Choroid plexus epithelial cell (primary cell): Measurements from ENCODE around the gene GLIS2.
"Not testable (repeated sequence)": the region's sequence is repeated elsewhere in the genome, so short reads cannot be mapped to it uniquely, and the experiment has no call there.

Experiments used
- DNase-seq: peaks from one replicate; pipeline ENCODE4 v3.0.0-alpha.2; 2010; ENCODE audit warnings: low read depth
- H3K4me3 ChIP-seq: 2 replicates; pipeline ENCODE4 v1.5.1; 2011; ENCODE audit warnings: low read depth, mild to moderate bottlenecking, control low read depth, low read length, moderate library complexity
- TF ChIP-seq, protein P1 (sequence below): conservative IDR thresholded peaks from 2 replicates; pipeline ENCODE4 v1.5.1; 2011; ENCODE audit warnings: low read depth, mild to moderate bottlenecking, control low read depth, inconsistent platforms, low read length, moderate library complexity

The GLIS2 gene

GRCh38 chr16:4338712-4339299, 22.9 kb downstream of the GLIS2 start:
- TF ChIP-seq, protein P1, sequence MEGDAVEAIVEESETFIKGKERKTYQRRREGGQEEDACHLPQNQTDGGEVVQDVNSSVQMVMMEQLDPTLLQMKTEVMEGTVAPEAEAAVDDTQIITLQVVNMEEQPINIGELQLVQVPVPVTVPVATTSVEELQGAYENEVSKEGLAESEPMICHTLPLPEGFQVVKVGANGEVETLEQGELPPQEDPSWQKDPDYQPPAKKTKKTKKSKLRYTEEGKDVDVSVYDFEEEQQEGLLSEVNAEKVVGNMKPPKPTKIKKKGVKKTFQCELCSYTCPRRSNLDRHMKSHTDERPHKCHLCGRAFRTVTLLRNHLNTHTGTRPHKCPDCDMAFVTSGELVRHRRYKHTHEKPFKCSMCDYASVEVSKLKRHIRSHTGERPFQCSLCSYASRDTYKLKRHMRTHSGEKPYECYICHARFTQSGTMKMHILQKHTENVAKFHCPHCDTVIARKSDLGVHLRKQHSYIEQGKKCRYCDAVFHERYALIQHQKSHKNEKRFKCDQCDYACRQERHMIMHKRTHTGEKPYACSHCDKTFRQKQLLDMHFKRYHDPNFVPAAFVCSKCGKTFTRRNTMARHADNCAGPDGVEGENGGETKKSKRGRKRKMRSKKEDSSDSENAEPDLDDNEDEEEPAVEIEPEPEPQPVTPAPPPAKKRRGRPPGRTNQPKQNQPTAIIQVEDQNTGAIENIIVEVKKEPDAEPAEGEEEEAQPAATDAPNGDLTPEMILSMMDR, result no peak
- H3K4me3 ChIP-seq, result no peak overlapping the region
- no peak for DNase-seq

DNA sequence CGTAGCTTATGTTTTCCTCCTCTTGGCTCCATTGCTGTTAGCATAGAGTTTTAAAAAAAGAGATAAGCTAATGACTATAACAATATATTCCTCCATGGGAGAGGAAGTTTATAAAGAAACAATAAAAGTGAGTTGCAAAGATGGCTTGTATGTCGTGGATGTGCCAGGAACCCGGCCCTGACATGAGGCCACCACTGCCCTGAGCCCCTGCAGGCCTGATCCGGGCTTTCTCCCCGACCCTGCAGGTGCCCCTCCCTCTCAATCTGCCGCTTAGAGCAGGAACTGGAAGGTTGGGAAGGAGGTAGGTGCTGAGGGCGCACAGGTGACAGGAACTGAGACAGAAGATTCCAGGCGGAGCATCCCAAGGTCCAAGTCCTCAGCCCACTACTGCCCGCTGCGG, 23.6 kb downstream of the GLIS2 start:
- no peak for DNase-seq
- TF ChIP-seq, protein P1, result no peak
- H3K4me3 ChIP-seq, result no peak overlapping the region

DNA sequence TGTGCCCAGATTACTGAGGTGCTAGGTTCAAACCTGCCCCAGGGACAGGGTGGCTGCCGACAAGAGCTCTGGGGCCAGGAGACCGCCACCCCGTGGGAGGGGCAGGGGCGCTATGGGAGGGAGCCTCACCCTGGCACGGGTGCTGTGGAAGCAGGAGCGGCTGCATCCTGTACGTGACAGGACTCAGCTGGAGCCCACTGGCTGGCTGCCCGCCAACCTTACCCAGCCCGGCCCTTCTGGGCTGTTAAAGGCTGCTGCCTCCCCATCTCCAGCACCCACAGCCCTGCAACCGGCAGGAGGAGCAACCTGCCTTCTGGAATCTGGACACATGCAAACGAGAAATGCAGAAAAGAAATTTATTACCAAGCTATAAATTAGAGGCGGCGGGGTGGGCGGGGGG, 24.0 kb downstream of the GLIS2 start:
- no peak overlapping the region for H3K4me3 ChIP-seq
- DNase-seq, result peak; percentile 49
- TF ChIP-seq, protein P1, result peak; percentile 34

DNA sequence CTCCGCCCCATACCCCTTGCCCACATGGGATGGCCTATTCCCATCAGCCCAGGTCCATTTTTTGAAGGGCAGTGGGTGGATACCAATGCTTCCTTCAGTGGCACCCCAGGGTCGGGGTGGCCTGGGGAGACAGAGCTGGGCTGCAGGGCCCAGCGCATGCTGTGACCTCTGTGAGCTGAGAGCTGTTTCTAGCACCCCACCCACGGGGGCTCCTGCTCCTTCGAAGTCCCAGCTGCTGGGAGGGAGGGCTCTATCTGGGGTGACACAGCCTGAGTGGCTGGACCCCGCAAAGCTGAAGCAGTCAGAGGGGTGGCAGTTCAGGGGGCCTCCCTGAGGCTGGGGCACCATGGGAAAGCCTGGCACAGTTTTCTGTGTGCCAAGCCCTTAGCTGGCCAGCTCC, 24.6 kb downstream of the GLIS2 start:
- TF ChIP-seq, protein P1, result no peak
- H3K4me3 ChIP-seq, result no peak overlapping the region
- no peak for DNase-seq

- DNase-seq, result no peak
- no peak overlapping the region for H3K4me3 ChIP-seq
- TF ChIP-seq, protein P1, result no peak
Measured at GRCh38 chr16:4341250-4341649, 25.4 kb downstream of the GLIS2 start.

DNA sequence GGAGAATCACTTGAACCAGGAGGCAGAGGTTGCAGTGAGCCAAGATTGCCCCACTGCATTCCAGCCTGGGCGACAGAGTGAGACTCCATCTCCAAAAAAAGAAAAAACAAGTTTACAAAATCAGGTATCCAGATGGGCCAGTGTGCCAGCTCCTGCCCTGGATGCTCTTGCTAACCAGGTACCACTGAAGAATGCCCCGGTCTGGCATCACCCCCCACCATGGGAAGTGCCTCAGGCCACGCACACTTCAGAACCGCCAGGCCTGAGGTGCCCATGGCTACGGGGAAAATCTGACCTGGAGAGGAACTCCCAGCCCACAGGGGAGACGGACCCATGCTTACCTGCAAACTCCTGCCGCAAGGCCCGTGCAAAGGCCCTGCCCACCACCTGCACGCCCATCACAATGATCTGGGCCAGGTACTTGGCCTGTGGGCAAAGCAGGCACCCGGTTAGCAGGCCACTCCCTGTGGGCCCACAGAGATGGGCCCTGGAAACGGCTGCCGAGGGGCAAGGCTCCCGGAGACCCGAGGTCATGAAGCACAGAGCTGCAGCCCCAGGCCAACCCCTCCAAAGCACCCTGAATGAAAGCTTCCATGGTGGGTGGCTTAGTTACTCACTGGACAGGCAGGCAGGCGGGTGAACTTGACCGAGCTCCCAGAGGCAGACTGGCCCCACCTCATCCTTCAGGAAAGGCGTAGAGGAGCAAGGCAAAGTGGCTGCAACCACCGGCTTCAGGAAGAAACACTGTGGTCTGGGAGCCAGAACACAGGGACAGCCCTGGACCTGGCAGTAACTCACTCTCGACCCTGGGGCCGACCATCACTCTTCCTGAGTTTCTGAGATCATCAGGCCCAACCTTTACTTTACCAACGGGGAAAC, 27.2 kb downstream of the GLIS2 start:
- TF ChIP-seq, protein P1, result no peak
- DNase-seq, result no peak
- H3K4me3 ChIP-seq, result no peak overlapping the region

DNA sequence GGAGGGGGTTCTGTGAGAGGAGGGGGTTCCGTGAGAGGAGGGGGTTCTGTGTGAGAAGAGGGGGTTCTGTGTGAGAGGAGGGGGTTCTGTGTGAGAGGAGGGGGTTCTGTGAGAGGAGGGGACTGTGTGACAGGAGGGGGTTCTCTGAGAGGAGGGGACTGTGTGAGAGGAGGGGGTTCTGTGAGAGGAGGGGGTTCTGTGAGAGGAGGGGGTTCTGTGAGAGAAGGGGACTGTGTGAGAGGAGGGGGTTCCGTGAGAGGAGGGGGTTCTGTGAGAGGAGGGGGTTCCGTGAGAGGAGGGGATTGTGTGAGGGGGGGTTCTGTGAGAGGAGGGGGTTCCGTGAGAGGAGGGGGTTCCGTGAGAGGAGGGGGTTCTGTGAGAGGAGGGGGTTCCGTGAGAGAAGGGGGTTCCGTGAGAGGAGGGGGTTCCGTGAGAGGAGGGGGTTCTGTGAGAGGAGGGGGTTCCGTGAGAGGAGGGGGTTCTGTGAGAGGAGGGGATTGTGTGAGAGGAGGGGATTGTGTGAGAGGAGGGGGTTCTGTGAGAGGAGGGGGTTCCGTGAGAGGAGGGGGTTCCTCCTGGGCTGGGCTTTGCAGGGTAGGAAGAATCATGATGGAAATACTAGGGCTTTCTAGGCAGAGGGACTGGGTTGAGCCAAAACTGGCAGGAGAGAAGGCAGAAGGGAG, 28.6 kb downstream of the GLIS2 start:
- not testable (repeated sequence) for DNase-seq, H3K4me3 ChIP-seq
